Uterus (tissue), 4 donors: ENCODE results near the gene ARL4D. TPM values are rescaled to one million over a fixed set of nuclear protein-coding genes. Genes with fewer than 3 reads are reported as not detected.
"Not testable (repeated sequence)": the region's sequence is repeated elsewhere in the genome, so short reads cannot be mapped to it uniquely, and the experiment has no call there.

ENCODE experiments used
- DNase-seq, 2 donors: peaks; one replicate each; pipeline ENCODE4 v3.0.0-alpha.2; 2019 to 2020
- H3K27ac ChIP-seq, 2 donors: fragments of 200-600 bp; sonication (generic); 1 replicate in 1 of 2; 2 replicates in 1 of 2; pipeline ENCODE4 v1.5.1; 2016 to 2018
- H3K27me3 ChIP-seq, 2 donors: fragments of 200-600 bp; sonication (generic); one replicate each; pipeline ENCODE4 v1.5.1; 2018 to 2019; ENCODE audit warnings: control low read depth in 1 of 2
- H3K36me3 ChIP-seq, 2 donors: fragments of 200-600 bp; sonication (generic); one replicate each; pipeline ENCODE4 v1.5.1; 2019; ENCODE audit warnings: control low read depth in 1 of 2
- H3K4me1 ChIP-seq, 2 donors: fragments of 200-600 bp; sonication (generic); one replicate each; pipeline ENCODE4 v1.5.1; 2018 to 2019; ENCODE audit warnings: control low read depth in 1 of 2
- H3K4me3 ChIP-seq, 2 donors: fragments of 200-600 bp; sonication (generic); 1 replicate in 1 of 2; 2 replicates in 1 of 2; pipeline ENCODE4 v1.5.1; 2018 to 2019; ENCODE audit warnings: mild to moderate bottlenecking in 1 of 2
- H3K9me3 ChIP-seq, 2 donors: fragments of 200-600 bp; sonication (generic); one replicate each; pipeline ENCODE4 v1.5.1; 2019; ENCODE audit warnings: control low read depth in 1 of 2
- CTCF ChIP-seq, 4 experiments: fragments of 200-600 bp in 2 of 4; fragments of 450-650 bp in 2 of 4; sonication (generic) in 2 of 4; IDR thresholded peaks; one replicate each; pipeline ENCODE4 v1.5.1; 2016 to 2019; ENCODE audit warnings: antibody characterized with exemption in 4 of 4, mild to moderate bottlenecking in 2 of 4, moderate library complexity in 1 of 4
- POLR2A ChIP-seq, 2 donors: fragments of 450-650 bp; IDR thresholded peaks; one replicate each; pipeline ENCODE4 v1.6.1; 2016; ENCODE audit warnings: antibody characterized with exemption in 2 of 2, mild to moderate bottlenecking in 1 of 2, moderate library complexity in 1 of 2
- intact Hi-C: fragments of 100-400 bp; cut with DNase I; formaldehyde crosslinking; loops from one replicate; pipeline ENCODE4 v1.15.1; 2023; ENCODE audit warnings: low total_unique reads
- total RNA-seq, 4 donors: library from RNA; depleted of rRNA in 3 of 4; stranded (reverse); fragments of >200 nt in 3 of 4; gene quantifications; one replicate each; pipeline versions ENCODE4 v1.1.0 to v1.2.4, GENCODE V29; 2014 to 2023
- donor health status: DM: yes; HTN: yes; CAD: no.

The ARL4D gene
- total RNA-seq, 4 donors from 2014 or later: 19.1 to 33.2 (median 25.7) TPM

GRCh38 chr17:43388359-43389045 is 10.3 kb upstream of the ARL4D start:
- no peaks in the 10 kb centered on the region for H3K27me3 ChIP-seq
- intact Hi-C loops: no loop called here
- H3K9me3 ChIP-seq: no peaks in the 10 kb centered on the region
- H3K36me3 ChIP-seq: no peaks in the 10 kb centered on the region
- no peaks in the 10 kb centered on the region for H3K4me1 ChIP-seq
- H3K27ac ChIP-seq: peak overlapping the region; percentile 97
- peak overlapping the region; percentile 58 to 64 for H3K4me3 ChIP-seq
- peak; percentile 90 to 95 for DNase-seq
- peak; percentile 96 to 98 for TF ChIP-seq POLR2A (IDR thresholded peaks at IDR 0.05)
- TF ChIP-seq CTCF (IDR thresholded peaks at IDR 0.05): peak in 3 of 4 experiments; percentile 12 to 34 (median 15)

GRCh38 chr17:43389046-43389947 is 9.5 kb upstream of the ARL4D start:
- peak overlapping the region; percentile 58 to 64 for H3K4me3 ChIP-seq
- intact Hi-C loops: no loop called here
- peak overlapping the region; percentile 97 for H3K27ac ChIP-seq
- H3K9me3 ChIP-seq: no peaks in the 10 kb centered on the region
- no peaks in the 10 kb centered on the region for H3K27me3 ChIP-seq
- H3K36me3 ChIP-seq: no peaks in the 10 kb centered on the region
- peaks cover 0 to 2% of the 10 kb centered on the region in 2 donors for H3K4me1 ChIP-seq
- DNase-seq: peak; percentile 83 to 89
- TF ChIP-seq POLR2A (IDR thresholded peaks at IDR 0.05) (no peak), CTCF (IDR thresholded peaks at IDR 0.05) (peak; percentile 82 to 88 (median 84))

- Histone ChIP-seq H3K9me3 (no peaks in the 10 kb centered on the region), H3K36me3 (no peaks in the 10 kb centered on the region), H3K4me3 (no peak overlapping the region), H3K27ac (no peak overlapping the region), H3K27me3 (no peaks in the 10 kb centered on the region), H3K4me1 (peaks cover 0 to 3% of the 10 kb centered on the region in 2 donors)
- TF ChIP-seq CTCF (IDR thresholded peaks at IDR 0.05): no peak
- TF ChIP-seq POLR2A (IDR thresholded peaks at IDR 0.05): no peak
- no peak for DNase-seq
- intact Hi-C loops: no loop called here
Observed at GRCh38 chr17:43392397-43392796, 6.4 kb upstream of the ARL4D start.

GRCh38 chr17:43393944-43394482 is 4.8 kb upstream of the ARL4D start:
- Histone ChIP-seq H3K4me3 (no peak overlapping the region), H3K27ac (peak overlapping the region; percentile 65 to 78)

GRCh38 chr17:43394696-43395095 is 4.1 kb upstream of the ARL4D start:
- not testable (repeated sequence) for H3K4me3 ChIP-seq, H3K36me3 ChIP-seq, H3K27me3 ChIP-seq, H3K9me3 ChIP-seq, DNase-seq, H3K4me1 ChIP-seq
- H3K27ac ChIP-seq: peak overlapping the region; percentile 65 to 78
- intact Hi-C loops: loop anchor here (1.0 kb wide), 1 partner anchor 89 kb away; the partner anchor contains the start of gene DHX8

More at GRCh38 chr17:43393944-43394482, 4.8 kb upstream of the ARL4D start:
- Histone ChIP-seq H3K27me3 (no peaks in the 10 kb centered on the region), H3K4me1 (peaks cover 0 to 3% of the 10 kb centered on the region in 2 donors), H3K9me3 (no peaks in the 10 kb centered on the region), H3K36me3 (no peaks in the 10 kb centered on the region)
- intact Hi-C loops: loop anchor here (1.0 kb wide), 1 partner anchor 89 kb away; the partner anchor contains the start of gene DHX8
- DNase-seq: peak; percentile 93 to 96
- TF ChIP-seq CTCF (IDR thresholded peaks at IDR 0.05) (peak; percentile 91 to 99 (median 98)), POLR2A (IDR thresholded peaks at IDR 0.05) (peak in 1 of 2 donors; percentile 29)
